Glutamatergic neuron (in vitro differentiated cells): Measurements from ENCODE around the gene ZBTB16. TPM values are rescaled to one million over a fixed set of nuclear protein-coding genes. Genes with fewer than 3 reads are reported as not detected.

Experiments used
- DNase-seq: peaks from one replicate; pipeline ENCODE4 v3.0.0; 2022
- H3K27ac Mint-ChIP-seq: one replicate; pipeline ENCODE4 v1.8.0; 2020; ENCODE audit warnings: mild to moderate bottlenecking, mixed read lengths, inconsistent platforms; ENCODE audit not compliant: unreplicated experiment
- H3K27me3 Mint-ChIP-seq: one replicate; pipeline ENCODE4 v1.8.0; 2020; ENCODE audit warnings: mild to moderate bottlenecking, moderate library complexity, mixed read lengths, inconsistent platforms; ENCODE audit not compliant: unreplicated experiment
- H3K36me3 Mint-ChIP-seq: one replicate; pipeline ENCODE4 v1.8.0; 2020; ENCODE audit warnings: mild to moderate bottlenecking, mixed read lengths, inconsistent platforms; ENCODE audit not compliant: unreplicated experiment
- H3K4me1 Mint-ChIP-seq: one replicate; pipeline ENCODE4 v1.8.0; 2020; ENCODE audit warnings: mild to moderate bottlenecking, low read depth, mixed read lengths, inconsistent platforms; ENCODE audit not compliant: unreplicated experiment
- H3K4me3 Mint-ChIP-seq: one replicate; pipeline ENCODE4 v1.8.0; 2020; ENCODE audit warnings: mild to moderate bottlenecking, mixed read lengths, inconsistent platforms; ENCODE audit not compliant: unreplicated experiment
- H3K9me3 Mint-ChIP-seq: one replicate; pipeline ENCODE4 v1.8.0; 2020; ENCODE audit warnings: mild to moderate bottlenecking, moderate library complexity, mixed read lengths, inconsistent platforms; ENCODE audit not compliant: unreplicated experiment
- total RNA-seq: library from RNA; stranded (reverse); fragmentation: NEBNext Ultra II Directional; extraction: Animal tissue kit (Norgen Biotek cat#: 25700); gene quantifications from one replicate; pipeline ENCODE4 v1.2.1, GENCODE V29; 2021; ENCODE audit not compliant: unreplicated experiment
- TF ChIP-seq, protein P1 (sequence below): fragments of 200-600 bp; sonication (generic); IDR thresholded peaks from one replicate; pipeline ENCODE4 v1.5.0; 2021; ENCODE audit not compliant: partially characterized antibody, unreplicated experiment

ZBTB16 gene
- total RNA-seq, 1 donor from 2014 or later = 9.0 TPM

DNA sequence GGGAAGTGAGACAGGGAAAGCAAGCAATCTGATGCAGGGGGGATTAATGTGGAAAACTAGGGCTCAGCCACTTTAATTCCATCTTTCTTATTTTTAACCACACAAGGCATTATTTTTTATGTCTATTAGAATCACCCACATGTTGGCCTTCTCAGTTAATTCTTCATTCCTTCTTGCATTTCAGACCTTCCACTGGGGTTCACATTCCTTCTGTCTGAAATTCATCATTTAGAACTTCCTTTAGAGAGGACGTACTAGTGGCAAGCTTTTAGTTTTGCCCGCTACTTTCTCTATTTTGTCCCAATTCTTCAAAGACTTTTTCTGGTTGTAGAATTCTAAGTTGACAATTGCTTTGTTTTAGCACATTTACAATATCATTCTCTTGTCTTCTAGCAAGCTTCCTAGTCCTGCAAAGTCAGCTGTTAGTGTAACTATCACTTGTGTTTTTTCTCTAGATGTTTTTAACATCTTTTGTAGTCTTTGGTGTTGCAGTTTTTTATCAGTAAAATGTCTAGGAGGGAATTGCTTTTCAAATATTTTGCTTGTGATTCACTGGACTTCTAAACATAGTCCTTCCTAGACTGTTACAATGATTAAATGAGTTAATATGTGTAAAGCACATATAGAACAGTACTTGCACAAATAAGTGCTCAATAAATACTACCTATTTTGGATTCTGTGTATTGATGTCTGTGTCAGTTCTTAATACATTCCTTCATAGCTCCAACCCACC, 231.2 kb downstream of the ZBTB16 start:
- no peaks in the 10 kb centered on the region for H3K36me3 Mint-ChIP-seq

DNA sequence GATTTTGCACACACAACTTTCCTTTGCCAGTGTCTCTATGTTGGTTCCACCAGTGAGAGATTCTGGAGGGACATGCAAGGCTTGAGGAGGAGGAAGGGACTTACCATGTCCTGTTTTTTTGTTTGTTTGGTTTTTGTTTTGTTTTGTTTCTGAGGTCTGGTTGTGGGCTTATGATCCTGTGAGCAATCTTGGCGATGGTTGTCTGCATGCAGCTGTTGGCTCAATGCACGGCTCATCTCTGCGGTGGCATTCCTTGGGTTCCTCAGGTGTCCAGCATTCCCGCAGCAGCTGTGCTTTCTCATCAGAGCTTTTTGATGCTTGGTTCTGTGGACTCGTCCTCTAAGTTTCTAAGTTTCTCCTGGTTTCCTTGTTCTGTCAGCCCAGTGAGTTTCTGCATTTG, 231.9 kb downstream of the ZBTB16 start:
- H3K4me3 Mint-ChIP-seq = no peak overlapping the region
- peaks cover 3% of the 10 kb centered on the region for H3K4me1 Mint-ChIP-seq
- H3K36me3 Mint-ChIP-seq = no peaks in the 10 kb centered on the region
- no peaks in the 10 kb centered on the region for H3K27me3 Mint-ChIP-seq
- no peak overlapping the region for H3K27ac Mint-ChIP-seq
- TF ChIP-seq, protein P1, sequence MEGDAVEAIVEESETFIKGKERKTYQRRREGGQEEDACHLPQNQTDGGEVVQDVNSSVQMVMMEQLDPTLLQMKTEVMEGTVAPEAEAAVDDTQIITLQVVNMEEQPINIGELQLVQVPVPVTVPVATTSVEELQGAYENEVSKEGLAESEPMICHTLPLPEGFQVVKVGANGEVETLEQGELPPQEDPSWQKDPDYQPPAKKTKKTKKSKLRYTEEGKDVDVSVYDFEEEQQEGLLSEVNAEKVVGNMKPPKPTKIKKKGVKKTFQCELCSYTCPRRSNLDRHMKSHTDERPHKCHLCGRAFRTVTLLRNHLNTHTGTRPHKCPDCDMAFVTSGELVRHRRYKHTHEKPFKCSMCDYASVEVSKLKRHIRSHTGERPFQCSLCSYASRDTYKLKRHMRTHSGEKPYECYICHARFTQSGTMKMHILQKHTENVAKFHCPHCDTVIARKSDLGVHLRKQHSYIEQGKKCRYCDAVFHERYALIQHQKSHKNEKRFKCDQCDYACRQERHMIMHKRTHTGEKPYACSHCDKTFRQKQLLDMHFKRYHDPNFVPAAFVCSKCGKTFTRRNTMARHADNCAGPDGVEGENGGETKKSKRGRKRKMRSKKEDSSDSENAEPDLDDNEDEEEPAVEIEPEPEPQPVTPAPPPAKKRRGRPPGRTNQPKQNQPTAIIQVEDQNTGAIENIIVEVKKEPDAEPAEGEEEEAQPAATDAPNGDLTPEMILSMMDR = no peak
- H3K9me3 Mint-ChIP-seq = no peaks in the 10 kb centered on the region
- no peak for DNase-seq

More for the DNA sequence above, 231.2 kb downstream of the ZBTB16 start:
- no peaks in the 10 kb centered on the region for H3K9me3 Mint-ChIP-seq
- TF ChIP-seq, protein P1 = no peak
- no peak for DNase-seq
- H3K4me1 Mint-ChIP-seq = no peaks in the 10 kb centered on the region
- no peaks in the 10 kb centered on the region for H3K27me3 Mint-ChIP-seq
- H3K27ac Mint-ChIP-seq = no peak overlapping the region
- H3K4me3 Mint-ChIP-seq = no peak overlapping the region

DNA sequence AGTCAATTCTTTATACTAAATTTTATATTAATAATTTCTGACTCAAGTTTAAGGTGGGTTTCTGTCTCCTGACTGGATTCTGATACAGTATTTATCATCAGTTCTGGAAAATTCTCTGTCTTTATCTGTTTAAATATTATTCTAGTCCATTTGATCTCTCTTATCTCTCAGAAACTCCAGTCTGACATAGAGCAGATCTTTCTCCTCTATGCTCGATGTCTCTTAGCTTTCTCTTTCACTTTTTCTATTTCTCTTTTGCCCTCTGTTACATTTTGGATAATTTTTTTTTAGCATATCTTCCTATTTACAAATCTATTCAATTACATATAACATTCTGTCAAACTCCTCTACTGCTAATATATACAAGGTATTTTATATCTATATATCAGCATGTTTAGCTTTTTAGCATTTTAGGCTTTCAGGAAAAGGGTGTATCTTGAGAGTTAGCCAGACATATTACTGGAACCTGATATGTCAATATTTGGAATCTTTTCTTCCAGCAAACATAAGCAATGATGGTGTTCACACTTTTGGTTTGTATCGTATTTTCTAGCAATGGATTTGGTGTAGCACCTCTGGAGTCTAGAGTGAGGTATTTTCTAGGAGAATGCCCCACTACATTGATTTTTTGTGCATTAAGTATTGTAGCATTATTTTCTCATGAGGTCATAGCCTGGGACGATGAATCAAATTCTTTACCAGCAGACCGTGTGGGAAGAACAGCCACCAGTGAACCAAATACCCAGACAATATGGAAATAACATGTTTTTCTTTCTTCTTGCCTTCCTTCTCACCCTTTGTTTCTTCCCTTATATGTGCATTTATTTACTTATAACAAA, 232.6 kb downstream of the ZBTB16 start:
- no peaks in the 10 kb centered on the region for H3K27me3 Mint-ChIP-seq
- DNase-seq = no peak
- H3K4me3 Mint-ChIP-seq = no peak overlapping the region
- H3K36me3 Mint-ChIP-seq = no peaks in the 10 kb centered on the region
- no peak overlapping the region for H3K27ac Mint-ChIP-seq
- TF ChIP-seq, protein P1 = no peak
- no peaks in the 10 kb centered on the region for H3K9me3 Mint-ChIP-seq
- H3K4me1 Mint-ChIP-seq = peaks cover 3% of the 10 kb centered on the region

DNA sequence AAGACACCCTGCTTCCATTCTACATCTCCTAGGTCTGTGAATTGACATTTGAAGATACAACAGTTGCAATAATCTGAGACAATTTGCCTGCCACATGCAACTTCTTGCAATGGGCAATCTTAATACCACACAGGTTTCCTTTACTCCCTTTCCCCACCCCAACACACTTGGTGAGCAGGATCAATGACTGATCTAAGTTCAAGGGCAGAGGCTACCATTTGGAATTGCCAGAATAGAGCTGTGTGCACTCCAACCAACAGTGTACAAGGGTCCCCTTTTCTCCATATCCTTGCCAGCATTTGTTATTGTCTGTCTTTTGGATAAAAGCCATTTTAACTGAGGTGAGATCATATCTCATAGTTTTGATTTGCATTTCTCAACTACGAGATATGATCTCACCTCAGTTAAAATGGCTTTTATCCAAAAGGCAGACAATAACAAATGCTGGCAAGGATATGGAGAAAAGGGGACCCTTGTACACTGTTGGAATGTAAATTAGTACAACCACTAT, 233.7 kb downstream of the ZBTB16 start:
- Mint-ChIP-seq H3K27me3 (no peaks in the 10 kb centered on the region), H3K27ac (no peak overlapping the region), H3K4me1 (peaks cover 3% of the 10 kb centered on the region), H3K9me3 (no peaks in the 10 kb centered on the region), H3K4me3 (no peak overlapping the region), H3K36me3 (peaks cover 5% of the 10 kb centered on the region)
- TF ChIP-seq, protein P1 = no peak
- no peak for DNase-seq
